A549 (cell line): Measurements from ENCODE around the gene LDB1. TPM values are rescaled to one million over a fixed set of nuclear protein-coding genes. Genes with fewer than 3 reads are reported as not detected.

Source experiments
- BCL3 ChIP-seq: fragments of >200 bp; sonication (Bioruptor Twin); formaldehyde crosslinking; IDR thresholded peaks from 3 replicates; pipeline ENCODE4 v1.6.1; 2016
- BHLHE40 ChIP-seq: IDR thresholded peaks from 2 replicates; pipeline ENCODE4 v1.6.1; 2012; ENCODE audit warnings: low read depth, low read length, inconsistent platforms
- CBX2 ChIP-seq: fragments of 200-600 bp; sonication (generic); IDR thresholded peaks from 2 replicates; pipeline ENCODE4 v1.6.1; 2016; ENCODE audit warnings: low read depth, mild to moderate bottlenecking, borderline replicate concordance
- CEBPB ChIP-seq, 2 experiments: fragments of >200 bp in 1 of 2; sonication (Bioruptor Twin) in 1 of 2; formaldehyde crosslinking in 1 of 2; IDR thresholded peaks; 2 replicates each; pipeline ENCODE4 v1.6.1; 2012 to 2016
- CHD2 ChIP-seq: fragments of 150-350 bp; IDR thresholded peaks from 2 replicates; pipeline ENCODE4 v1.6.1; 2014; ENCODE audit warnings: low read length; ENCODE audit not compliant: partially characterized antibody
- CHD4 ChIP-seq: fragments of 200-600 bp; sonication (generic); IDR thresholded peaks from 2 replicates; pipeline ENCODE4 v1.6.1; 2016; ENCODE audit warnings: antibody characterized with exemption, mild to moderate bottlenecking, borderline replicate concordance
- EHMT2 ChIP-seq: fragments of 200-600 bp; sonication (generic); IDR thresholded peaks from 2 replicates; pipeline ENCODE4 v1.6.1; 2016; ENCODE audit warnings: antibody characterized with exemption, low read depth, mild to moderate bottlenecking, moderate library complexity
- EP300 ChIP-seq, 2 experiments: fragments of >200 bp; sonication (Bioruptor Twin); formaldehyde crosslinking; IDR thresholded peaks; 2 replicates in 1 of 2; 3 replicates in 1 of 2; pipeline ENCODE4 v1.6.1; 2016 to 2017
- ESRRA ChIP-seq: fragments of 150-350 bp; IDR thresholded peaks from 2 replicates; pipeline ENCODE4 v1.6.1; 2014; ENCODE audit warnings: mild to moderate bottlenecking, low read length, borderline replicate concordance
- FOSB ChIP-seq: fragments of 250-450 bp; sonication (Bioruptor Pico); IDR thresholded peaks from 2 replicates; pipeline ENCODE4 v1.5.0; 2020; ENCODE audit warnings: mild to moderate bottlenecking, moderate library complexity
- FOSL2 ChIP-seq, 2 experiments: fragments of 450-650 bp in 1 of 2; fragments of >200 bp in 1 of 2; sonication (Bioruptor Twin) in 1 of 2; formaldehyde crosslinking; IDR thresholded peaks; 2 replicates each; pipeline versions ENCODE4 v1.5.0 to v1.6.1; 2016 to 2020; ENCODE audit warnings: mild to moderate bottlenecking in 1 of 2, moderate library complexity in 1 of 2
- GATA3 ChIP-seq: IDR thresholded peaks from 2 replicates; pipeline ENCODE4 v1.6.1; 2012; ENCODE audit warnings: borderline replicate concordance
- HDAC2 ChIP-seq: fragments of 200-600 bp; sonication (generic); IDR thresholded peaks from 2 replicates; pipeline ENCODE4 v1.6.1; 2016
- HES2 ChIP-seq: fragments of >200 bp; sonication (Bioruptor Twin); formaldehyde crosslinking; IDR thresholded peaks from 2 replicates; pipeline ENCODE4 v1.6.1; 2016
- HMGXB4 ChIP-seq: fragments of 250-450 bp; sonication (Bioruptor Pico); IDR thresholded peaks from 2 replicates; pipeline ENCODE4 v1.5.0; 2021; ENCODE audit warnings: mild to moderate bottlenecking, moderate library complexity, borderline replicate concordance
- HOXA7 ChIP-seq: fragments of 250-450 bp; sonication (Bioruptor Pico); IDR thresholded peaks from 2 replicates; pipeline ENCODE4 v1.5.0; 2020; ENCODE audit warnings: mild to moderate bottlenecking, moderate library complexity
- HOXB5 ChIP-seq: fragments of 250-450 bp; sonication (Bioruptor Pico); IDR thresholded peaks from 2 replicates; pipeline ENCODE4 v1.5.0; 2020; ENCODE audit warnings: mild to moderate bottlenecking, moderate library complexity
- JUN ChIP-seq, 2 experiments: fragments of >200 bp; sonication (Bioruptor Twin); formaldehyde crosslinking; IDR thresholded peaks; 2 replicates in 1 of 2; 3 replicates in 1 of 2; pipeline ENCODE4 v1.6.1; 2016 to 2017
- JUNB ChIP-seq: fragments of >200 bp; sonication (Bioruptor Twin); formaldehyde crosslinking; IDR thresholded peaks from 2 replicates; pipeline ENCODE4 v1.6.1; 2016
- KDM1A ChIP-seq: fragments of 200-600 bp; sonication (generic); IDR thresholded peaks from 2 replicates; pipeline ENCODE4 v1.6.1; 2016; ENCODE audit warnings: low read depth, mild to moderate bottlenecking
- KDM5A ChIP-seq: fragments of 200-600 bp; sonication (generic); IDR thresholded peaks from 2 replicates; pipeline ENCODE4 v1.6.1; 2016; ENCODE audit warnings: antibody characterized with exemption, mild to moderate bottlenecking
- MAX ChIP-seq: IDR thresholded peaks from 2 replicates; pipeline ENCODE4 v1.6.1; 2012
- POLR2A ChIP-seq: IDR thresholded peaks from 2 replicates; pipeline ENCODE4 v1.6.1; 2012; ENCODE audit warnings: mild to moderate bottlenecking, low read length
- POLR2AphosphoS2 ChIP-seq: conservative IDR thresholded peaks from 2 replicates; pipeline ENCODE4 v1.6.1; 2012; ENCODE audit warnings: low read length, improper control_type of control experiment, inconsistent platforms
- RAD21 ChIP-seq, 2 experiments: fragments of >200 bp in 1 of 2; sonication (Bioruptor Twin) in 1 of 2; formaldehyde crosslinking in 1 of 2; IDR thresholded peaks in 1 of 2; conservative IDR thresholded peaks in 1 of 2; 2 replicates in 1 of 2; 3 replicates in 1 of 2; pipeline ENCODE4 v1.6.1; 2012 to 2018; ENCODE audit warnings: inconsistent platforms in 1 of 2
- RARB ChIP-seq: fragments of 250-450 bp; sonication (Bioruptor Pico); IDR thresholded peaks from 2 replicates; pipeline ENCODE4 v1.8.0; 2021; ENCODE audit warnings: mild to moderate bottlenecking, moderate library complexity
- REST ChIP-seq: fragments of 200-600 bp; sonication (generic); IDR thresholded peaks from 2 replicates; pipeline ENCODE4 v1.6.1; 2016; ENCODE audit warnings: antibody characterized with exemption, mild to moderate bottlenecking, moderate library complexity
- SMC3 ChIP-seq: fragments of >200 bp; sonication (Bioruptor Twin); formaldehyde crosslinking; IDR thresholded peaks from 3 replicates; pipeline ENCODE4 v1.6.1; 2018; ENCODE audit warnings: inconsistent platforms
- SREBF2 ChIP-seq: fragments of 450-650 bp; IDR thresholded peaks from 2 replicates; pipeline ENCODE4 v1.6.1; 2014; ENCODE audit warnings: mild to moderate bottlenecking, moderate library complexity
- TFCP2L1 ChIP-seq: fragments of 250-450 bp; sonication (Bioruptor Pico); IDR thresholded peaks from 2 replicates; pipeline ENCODE4 v1.5.0; 2021; ENCODE audit warnings: mild to moderate bottlenecking
- USF2 ChIP-seq: fragments of 450-650 bp; IDR thresholded peaks from 2 replicates; pipeline ENCODE4 v1.6.1; 2014; ENCODE audit warnings: antibody characterized with exemption
- ZFP36 ChIP-seq: fragments of 450-650 bp; IDR thresholded peaks from 2 replicates; pipeline ENCODE4 v1.6.1; 2014; ENCODE audit warnings: borderline replicate concordance; ENCODE audit not compliant: partially characterized antibody
- ZNF302 ChIP-seq: fragments of 250-450 bp; sonication (Bioruptor Pico); IDR thresholded peaks from 2 replicates; pipeline ENCODE4 v1.9.0; 2021; ENCODE audit warnings: inconsistent platforms, mild to moderate bottlenecking, moderate library complexity
- ZSCAN20 ChIP-seq: fragments of 250-450 bp; sonication (Bioruptor Pico); IDR thresholded peaks from 2 replicates; pipeline ENCODE4 v1.8.0; 2022; ENCODE audit warnings: mild to moderate bottlenecking, moderate library complexity
- polyA plus RNA-seq, 4 experiments: library from polyadenylated mRNA; depleted of rRNA in 3 of 4; stranded (reverse); fragments of >200 nt; fragmentation: RNase III in 1 of 4; extraction: RNeasy Plus Mini Kit Qiagen cat#74134 plus additional on column Dnase treatment in 1 of 4; gene quantifications; 2 replicates in 3 of 4; 3 replicates in 1 of 4; pipeline ENCODE4 v1.2.3, GENCODE V29; 2011 to 2017
- TF ChIP-seq, protein P1 (sequence below): fragments of 250-450 bp; sonication (Bioruptor Pico); IDR thresholded peaks from 2 replicates; pipeline ENCODE4 v1.5.0; 2020; ENCODE audit warnings: low read depth, mild to moderate bottlenecking, moderate library complexity

LDB1 gene
- polyA plus RNA-seq, 2 of the 4 experiments (the other 2 are of a cell fraction): 37.2 to 47.0 TPM

DNA sequence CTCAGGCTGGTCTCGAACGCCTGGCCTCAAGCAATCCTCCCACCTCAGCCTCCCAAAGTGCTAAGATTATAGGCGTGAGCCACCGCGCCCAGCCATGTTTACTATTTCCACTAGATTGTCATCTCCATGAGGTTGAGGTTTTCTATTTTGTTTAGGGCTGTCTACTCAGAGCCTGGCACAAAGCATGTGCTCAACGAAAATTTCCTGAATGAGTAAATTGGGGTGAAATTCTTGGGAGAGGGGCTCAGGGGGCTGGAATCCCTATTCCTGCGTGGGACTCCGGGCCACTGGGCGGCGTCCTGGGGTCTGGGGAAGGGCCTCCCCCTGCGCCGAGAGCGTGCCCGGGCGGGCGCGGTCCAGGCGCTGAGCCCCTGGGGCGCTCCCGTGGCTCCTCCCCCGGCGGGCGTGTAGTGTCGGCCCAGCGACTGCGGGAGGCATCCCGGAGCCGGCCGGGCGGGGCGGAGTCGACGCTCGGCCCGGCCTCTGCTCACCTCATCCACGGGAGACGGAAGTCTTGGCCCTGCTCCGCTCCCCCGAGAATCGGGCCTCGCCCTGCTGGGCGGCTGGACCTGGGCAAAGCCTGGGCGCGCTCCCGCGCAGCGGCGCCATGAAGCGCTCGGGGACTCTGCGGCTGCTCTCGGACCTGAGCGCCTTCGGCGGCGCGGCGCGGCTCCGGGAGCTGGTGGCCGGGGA lies 55.2 kb downstream of the LDB1 start, which contains the start of gene HPS6 (continued):
- no peak for TF ChIP-seq EHMT2
- no peak for TF ChIP-seq HMGXB4 (CRISPR knock-in tag)
- no peak for TF ChIP-seq RARB (CRISPR knock-in tag)
- no peak for TF ChIP-seq ZSCAN20 (CRISPR knock-in tag)
- TF ChIP-seq SMC3: peak; percentile 32; the same call in 1 of the 3 replicates
- TF ChIP-seq POLR2AphosphoS2: no peak
- TF ChIP-seq GATA3: no peak
- TF ChIP-seq REST: no peak; the same call in 1 of the 2 replicates
- TF ChIP-seq ZFP36: no peak
- TF ChIP-seq CHD4: peak; percentile 98
- no peak for TF ChIP-seq ESRRA
- TF ChIP-seq HDAC2: 0 out of 2 replicates have a peak, but pooled peaks have one; percentile 28
- TF ChIP-seq, protein P1, sequence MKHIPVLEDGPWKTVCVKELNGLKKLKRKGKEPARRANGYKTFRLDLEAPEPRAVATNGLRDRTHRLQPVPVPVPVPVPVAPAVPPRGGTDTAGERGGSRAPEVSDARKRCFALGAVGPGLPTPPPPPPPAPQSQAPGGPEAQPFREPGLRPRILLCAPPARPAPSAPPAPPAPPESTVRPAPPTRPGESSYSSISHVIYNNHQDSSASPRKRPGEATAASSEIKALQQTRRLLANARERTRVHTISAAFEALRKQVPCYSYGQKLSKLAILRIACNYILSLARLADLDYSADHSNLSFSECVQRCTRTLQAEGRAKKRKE: no peak
- peak in 1 of 2 experiments; percentile 58; a peak in 2 of 5 replicates for TF ChIP-seq JUN (IDR thresholded peaks at IDR 0.05)
- peak; percentile 88 for TF ChIP-seq KDM1A
- no peak for TF ChIP-seq USF2
- no peak; the same call in 1 of the 2 replicates for TF ChIP-seq TFCP2L1
- peak; percentile 71 for TF ChIP-seq POLR2A
- no peak for TF ChIP-seq ZNF302 (CRISPR knock-in tag)
- no peak for TF ChIP-seq JUNB
- TF ChIP-seq RAD21 (conservative IDR thresholded peaks at IDR 0.05 in 1 of 2, IDR thresholded peaks at IDR 0.05 in 1 of 2): peak in 1 of 2 experiments; percentile 18; a peak in 1 of 5 replicates
- no peak for TF ChIP-seq BHLHE40
- peak; percentile 70; the same call in 2 of the 3 replicates for TF ChIP-seq BCL3
- TF ChIP-seq HOXA7: no peak
- no peak for TF ChIP-seq FOSB (CRISPR knock-in tag)
- no peak for TF ChIP-seq CEBPB (IDR thresholded peaks at IDR 0.05)
- TF ChIP-seq SREBF2: no peak
- peak; percentile 41; the same call in 1 of the 2 replicates for TF ChIP-seq KDM5A
- no peak for TF ChIP-seq FOSL2 (IDR thresholded peaks at IDR 0.05)
- no peak for TF ChIP-seq FOSL2 (CRISPR knock-in tag; IDR thresholded peaks at IDR 0.05)
- no peak for TF ChIP-seq EP300 (IDR thresholded peaks at IDR 0.05)
- no peak for TF ChIP-seq HOXB5 (CRISPR knock-in tag)
- TF ChIP-seq CHD2: peak; percentile 23
- TF ChIP-seq MAX: peak; percentile 76
- TF ChIP-seq CBX2: no peak
- no peak for TF ChIP-seq HES2
